Activated naive CD8-positive, alpha-beta T cell treated with anti-CD3 and anti-CD28 coated beads, Interleukin-2, amount 10 ng/mL, durations not matched to agents 7 days and 5 days (primary cell): ENCODE measurements around the gene RNASE2. TPM values are rescaled to one million over a fixed set of nuclear protein-coding genes. Genes with fewer than 3 reads are reported as not detected.
A peak's percentile ranks its signal among the peaks of the same experiment; 100 is the strongest.
"Not testable (repeated sequence)": the region's sequence is repeated elsewhere in the genome, so short reads cannot be mapped to it uniquely, and the experiment has no call there.

Experiments
- ATAC-seq: fragments of 150-1000 bp; cut with Tn5 transposase; one replicate; pipeline ENCODE4 v1.10.0; 2021; ENCODE audit warnings: low read depth, moderate library complexity
- POLR2A ChIA-PET: fragments of 350-600 bp; sonication (Branson Sonifier 250); formaldehyde crosslinking; loops from one replicate; lab custom pipeline; 2021; ENCODE audit warnings: antibody characterized with exemption; lab: Charles Lee
- DNase-seq: peaks from one replicate; pipeline ENCODE4 v3.0.0; 2021
- H3K27ac Mint-ChIP-seq: one replicate; pipeline ENCODE4 v1.8.0; 2022; ENCODE audit warnings: mild to moderate bottlenecking, mixed read lengths
- H3K27me3 Mint-ChIP-seq: one replicate; pipeline ENCODE4 v1.8.0; 2022; ENCODE audit warnings: mild to moderate bottlenecking, moderate library complexity, mixed read lengths
- H3K36me3 Mint-ChIP-seq: one replicate; pipeline ENCODE4 v1.8.0; 2021; ENCODE audit warnings: mild to moderate bottlenecking, mixed read lengths
- H3K4me1 Mint-ChIP-seq: one replicate; pipeline ENCODE4 v1.8.0; 2021; ENCODE audit warnings: mixed read lengths
- H3K4me3 Mint-ChIP-seq: one replicate; pipeline ENCODE4 v1.8.0; 2022; ENCODE audit warnings: mild to moderate bottlenecking, moderate library complexity, mixed read lengths
- H3K9me3 Mint-ChIP-seq: one replicate; pipeline ENCODE4 v1.8.0; 2021; ENCODE audit warnings: mixed read lengths
- total RNA-seq, 2 experiments: library from RNA; stranded (reverse); gene quantifications; one replicate each; pipeline ENCODE4 v1.2.3, GENCODE V29; 2021

RNASE2 gene
- total RNA-seq, 2 experiments from 2014 or later, result not detected

- H3K27ac Mint-ChIP-seq, H3K4me3 Mint-ChIP-seq, H3K36me3 Mint-ChIP-seq, DNase-seq, H3K9me3 Mint-ChIP-seq, POLR2A ChIA-PET, ATAC-seq: not testable (repeated sequence)
- Mint-ChIP-seq H3K27me3 (peaks cover 18% of the 10 kb centered on the region), H3K4me1 (peaks cover 22% of the 10 kb centered on the region)
Measured at GRCh38 chr14:20958946-20959345, 3.7 kb downstream of the RNASE2 start.

DNA sequence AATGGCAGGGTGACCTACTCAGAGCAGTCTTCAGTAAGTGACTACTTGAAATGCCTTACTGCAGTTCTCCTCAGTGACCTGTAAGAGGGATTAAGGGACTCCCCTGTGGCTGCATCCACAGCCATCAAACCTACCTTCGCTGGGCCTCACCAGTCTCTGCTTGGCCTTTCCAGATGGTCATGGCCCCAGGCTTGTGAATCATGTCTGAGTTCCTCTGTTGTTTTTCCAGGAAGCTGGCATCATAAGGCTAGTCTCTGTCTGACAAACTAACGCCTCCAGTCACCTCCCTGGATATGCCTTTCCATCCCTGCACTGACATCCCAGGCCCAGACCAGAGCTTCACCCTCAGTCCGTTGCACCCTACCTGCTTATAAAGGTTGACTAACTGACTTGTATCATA is 14.0 kb downstream of the RNASE2 start:
- no peak for DNase-seq
- peaks cover 44% of the 10 kb centered on the region for H3K27me3 Mint-ChIP-seq
- no peak for ATAC-seq
- H3K27ac Mint-ChIP-seq, result no peak overlapping the region
- H3K9me3 Mint-ChIP-seq, result no peaks in the 10 kb centered on the region
- POLR2A ChIA-PET, result no interaction called here
- H3K4me1 Mint-ChIP-seq, result peaks cover 8% of the 10 kb centered on the region
- no peaks in the 10 kb centered on the region for H3K36me3 Mint-ChIP-seq
- H3K4me3 Mint-ChIP-seq, result no peak overlapping the region

DNA sequence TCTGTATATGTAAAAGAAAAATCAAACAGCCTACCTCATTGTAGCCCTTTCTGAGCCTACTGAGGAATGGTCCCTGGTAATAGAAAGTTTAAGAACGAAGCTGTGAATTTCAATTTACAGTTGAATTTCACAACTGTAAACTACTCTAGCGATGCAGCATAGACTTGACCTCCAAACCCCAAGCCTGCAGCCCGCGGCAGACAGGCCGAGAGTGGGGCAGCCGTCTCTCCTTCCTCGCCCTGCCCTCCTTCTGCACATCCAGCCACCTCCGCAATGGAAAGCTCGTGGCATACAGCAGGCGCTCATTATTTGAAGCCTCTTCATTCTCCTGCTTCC is 15.3 kb downstream of the RNASE2 start:
- peaks cover 40% of the 10 kb centered on the region for H3K27me3 Mint-ChIP-seq
- H3K4me1 Mint-ChIP-seq, result peaks cover 8% of the 10 kb centered on the region
- no peaks in the 10 kb centered on the region for H3K9me3 Mint-ChIP-seq
- ATAC-seq (no peak), DNase-seq (no peak)
- no peaks in the 10 kb centered on the region for H3K36me3 Mint-ChIP-seq
- no peak overlapping the region for H3K27ac Mint-ChIP-seq
- POLR2A ChIA-PET, result interaction anchor here (0.5 to 1.5 kb wide), 4 partner anchors 10 to 272 kb away, joined by 3 to 10 read pairs (median 5); no protein-coding TSS in a partner anchor
- peak overlapping the region; percentile 90 for H3K4me3 Mint-ChIP-seq

- peaks cover 8% of the 10 kb centered on the region for H3K4me1 Mint-ChIP-seq
- peak overlapping the region; percentile 90 for H3K4me3 Mint-ChIP-seq
- no peak overlapping the region for H3K27ac Mint-ChIP-seq
- peak; percentile 86 for DNase-seq
- POLR2A ChIA-PET, result interaction anchor here (0.5 to 1.5 kb wide), 4 partner anchors 10 to 271 kb away, joined by 3 to 10 read pairs (median 5); no protein-coding TSS in a partner anchor
- no peaks in the 10 kb centered on the region for H3K9me3 Mint-ChIP-seq
- no peaks in the 10 kb centered on the region for H3K36me3 Mint-ChIP-seq
- ATAC-seq, result peak; percentile 89
- peaks cover 40% of the 10 kb centered on the region for H3K27me3 Mint-ChIP-seq
Measured at GRCh38 chr14:20970983-20971704, 15.9 kb downstream of the RNASE2 start.

DNA sequence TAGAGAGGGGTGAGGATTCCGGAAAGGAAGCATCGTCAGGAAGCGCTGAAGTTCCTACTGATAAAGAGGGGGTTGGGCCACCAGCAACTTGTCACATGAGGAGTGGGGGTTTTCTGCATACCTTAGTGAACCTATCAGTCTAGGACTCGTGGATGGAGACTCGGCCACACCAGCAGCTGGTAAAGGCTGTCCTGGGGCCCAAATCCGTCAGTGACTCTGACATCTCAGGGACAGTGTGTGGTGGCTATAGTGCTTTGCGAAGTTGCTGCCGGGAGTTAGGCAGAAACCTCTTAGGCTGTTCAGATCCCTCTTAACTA is 16.4 kb downstream of the RNASE2 start:
- H3K27me3 Mint-ChIP-seq, result peaks cover 37% of the 10 kb centered on the region

GRCh38 chr14:20973501-20973900 is 18.2 kb downstream of the RNASE2 start:
- Mint-ChIP-seq H3K9me3 (no peaks in the 10 kb centered on the region), H3K27me3 (peaks cover 26% of the 10 kb centered on the region), H3K4me3 (no peak overlapping the region), H3K27ac (no peak overlapping the region), H3K4me1 (peaks cover 8% of the 10 kb centered on the region), H3K36me3 (no peaks in the 10 kb centered on the region)
- POLR2A ChIA-PET, result no interaction called here
- no peak for DNase-seq
- ATAC-seq, result no peak

More for the DNA sequence above, 16.4 kb downstream of the RNASE2 start:
- H3K4me3 Mint-ChIP-seq, result peak overlapping the region; percentile 90
- DNase-seq (no peak), ATAC-seq (peak; percentile 21)
- H3K36me3 Mint-ChIP-seq, result no peaks in the 10 kb centered on the region
- POLR2A ChIA-PET, result interaction anchor here (0.6 to 1.5 kb wide), 3 partner anchors 11 to 629 kb away, joined by 3 to 10 read pairs (median 6); no protein-coding TSS in a partner anchor
- H3K9me3 Mint-ChIP-seq, result no peaks in the 10 kb centered on the region
- peaks cover 8% of the 10 kb centered on the region for H3K4me1 Mint-ChIP-seq
- H3K27ac Mint-ChIP-seq, result no peak overlapping the region

GRCh38 chr14:20976291-20976690 is 21.0 kb downstream of the RNASE2 start:
- POLR2A ChIA-PET, result no interaction called here
- Mint-ChIP-seq H3K36me3 (no peaks in the 10 kb centered on the region), H3K9me3 (no peaks in the 10 kb centered on the region), H3K4me1 (peaks cover 5% of the 10 kb centered on the region), H3K4me3 (no peak overlapping the region), H3K27ac (no peak overlapping the region), H3K27me3 (peaks cover 27% of the 10 kb centered on the region)
- DNase-seq, result no peak
- ATAC-seq, result no peak

DNA sequence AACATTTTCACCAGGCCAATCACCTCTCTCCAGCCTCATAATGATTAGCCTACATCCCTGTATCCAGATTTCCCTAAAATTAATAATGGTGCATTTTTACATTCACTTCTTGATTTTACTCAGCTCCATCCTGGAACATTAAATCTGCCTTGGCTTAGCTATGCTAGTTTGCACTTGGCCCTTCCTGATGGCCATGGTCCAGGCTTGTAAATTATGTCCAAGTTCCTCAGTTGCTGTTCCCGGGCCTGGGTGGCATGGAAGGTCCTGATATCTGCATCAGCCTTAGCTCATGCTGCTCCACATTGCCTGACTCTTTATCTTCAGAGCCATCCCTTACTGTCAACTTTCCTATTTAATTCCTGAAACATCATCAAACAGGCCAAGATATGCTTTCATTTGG is 23.4 kb downstream of the RNASE2 start:
- Mint-ChIP-seq H3K4me3 (no peak overlapping the region), H3K9me3 (no peaks in the 10 kb centered on the region), H3K36me3 (no peaks in the 10 kb centered on the region), H3K4me1 (no peaks in the 10 kb centered on the region), H3K27me3 (peaks cover 14% of the 10 kb centered on the region), H3K27ac (no peak overlapping the region)
- DNase-seq, result no peak
- POLR2A ChIA-PET, result no interaction called here
- ATAC-seq, result no peak

- Mint-ChIP-seq H3K4me3 (no peak overlapping the region), H3K4me1 (peaks cover 2% of the 10 kb centered on the region), H3K27ac (no peak overlapping the region), H3K27me3 (peaks cover 19% of the 10 kb centered on the region), H3K36me3 (no peaks in the 10 kb centered on the region), H3K9me3 (no peaks in the 10 kb centered on the region)
- no peak for DNase-seq
- ATAC-seq, result no peak
- POLR2A ChIA-PET, result no interaction called here
Measured at GRCh38 chr14:20980906-20981305, 25.6 kb downstream of the RNASE2 start.

- Mint-ChIP-seq H3K4me3 (no peak overlapping the region), H3K27me3 (peaks cover 23% of the 10 kb centered on the region), H3K9me3 (no peaks in the 10 kb centered on the region), H3K27ac (no peak overlapping the region), H3K4me1 (peaks cover 4% of the 10 kb centered on the region), H3K36me3 (no peaks in the 10 kb centered on the region)
- POLR2A ChIA-PET, result no interaction called here
- ATAC-seq (no peak), DNase-seq (no peak)
Measured at GRCh38 chr14:20982646-20983369, 27.5 kb downstream of the RNASE2 start.

DNA sequence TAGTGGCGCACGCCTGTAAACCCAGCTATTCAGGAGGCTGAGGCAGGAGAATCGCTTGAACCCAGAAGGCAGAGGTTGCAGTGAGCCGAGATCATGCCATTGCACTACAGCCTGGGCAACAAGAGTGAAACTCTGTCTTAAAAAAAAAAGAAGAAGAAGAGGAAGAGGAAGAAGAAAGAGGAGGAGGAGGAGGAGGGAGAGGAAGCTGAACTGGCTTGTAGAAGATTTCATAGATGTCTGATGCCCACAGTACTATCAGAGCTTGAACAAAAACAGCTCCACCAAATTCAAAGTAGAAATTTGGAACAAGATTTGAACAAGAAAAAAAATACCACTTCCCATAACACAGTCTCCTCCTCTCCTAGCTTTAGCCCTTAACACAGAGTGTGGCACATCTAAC is 30.4 kb downstream of the RNASE2 start:
- POLR2A ChIA-PET, H3K36me3 Mint-ChIP-seq, DNase-seq, H3K9me3 Mint-ChIP-seq, H3K27ac Mint-ChIP-seq, ATAC-seq, H3K4me3 Mint-ChIP-seq: not testable (repeated sequence)
- peaks cover 14% of the 10 kb centered on the region for H3K27me3 Mint-ChIP-seq
- peaks cover 10% of the 10 kb centered on the region for H3K4me1 Mint-ChIP-seq

GRCh38 chr14:20986811-20987210 is 31.5 kb downstream of the RNASE2 start:
- no peaks in the 10 kb centered on the region for H3K9me3 Mint-ChIP-seq
- no peak overlapping the region for H3K4me3 Mint-ChIP-seq
- POLR2A ChIA-PET, result no interaction called here
- H3K27ac Mint-ChIP-seq, result no peak overlapping the region
- no peak for ATAC-seq
- H3K27me3 Mint-ChIP-seq, result peaks cover 14% of the 10 kb centered on the region
- DNase-seq, result no peak
- H3K4me1 Mint-ChIP-seq, result peaks cover 14% of the 10 kb centered on the region
- peaks cover 5% of the 10 kb centered on the region for H3K36me3 Mint-ChIP-seq

DNA sequence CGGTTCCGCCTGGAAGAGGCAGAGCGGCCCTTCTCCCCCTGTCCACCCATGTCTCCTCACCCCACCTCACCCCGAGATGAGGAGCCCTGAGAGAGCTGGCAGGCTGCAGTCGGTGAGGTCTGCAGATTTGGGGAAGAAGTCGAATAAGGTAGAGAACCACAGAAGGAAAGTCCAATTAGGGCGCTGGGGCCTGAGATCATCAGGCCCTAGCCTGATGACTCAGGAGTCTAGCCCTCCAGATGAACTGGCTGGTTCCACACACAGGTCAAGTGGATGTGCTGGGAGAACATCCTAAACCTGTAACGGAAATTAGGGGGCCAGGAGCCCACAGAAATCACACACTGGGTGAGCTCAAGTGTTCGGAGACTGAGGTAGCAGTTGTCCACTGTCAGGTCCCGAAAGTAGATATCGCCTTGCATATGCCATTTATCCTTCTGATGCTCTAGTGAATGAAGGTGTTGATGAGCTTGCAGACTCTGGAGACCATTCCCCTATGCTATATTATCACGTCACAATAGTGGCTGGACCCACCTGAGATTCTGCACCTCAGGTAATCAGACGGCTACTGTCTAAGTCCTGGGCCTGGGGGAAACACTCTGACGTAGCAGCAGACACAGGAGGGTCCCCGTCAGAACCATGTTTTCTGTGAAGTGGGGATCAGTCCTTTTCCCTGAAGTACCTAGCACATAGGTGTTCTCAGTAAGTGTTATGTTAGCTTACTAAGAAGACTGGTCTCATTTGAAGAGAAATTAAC is 33.6 kb downstream of the RNASE2 start:
- Mint-ChIP-seq H3K27ac (peak overlapping the region; percentile 43), H3K9me3 (no peaks in the 10 kb centered on the region)
- POLR2A ChIA-PET, result no interaction called here

More for the DNA sequence above, 33.6 kb downstream of the RNASE2 start:
- ATAC-seq (no peak), DNase-seq (no peak)
- Mint-ChIP-seq H3K36me3 (peaks cover 15% of the 10 kb centered on the region), H3K4me3 (peak overlapping the region; percentile 47), H3K27me3 (peaks cover 9% of the 10 kb centered on the region), H3K4me1 (peaks cover 18% of the 10 kb centered on the region)
